ENCODE data around the gene MAP1S. TPM values are rescaled to one million over a fixed set of nuclear protein-coding genes. Genes with fewer than 3 reads are reported as not detected.

The MAP1S gene
- polyA plus RNA-seq, 1 of the 3 experiments (the other 2 are of a cell fraction): 18.4 TPM

DNA sequence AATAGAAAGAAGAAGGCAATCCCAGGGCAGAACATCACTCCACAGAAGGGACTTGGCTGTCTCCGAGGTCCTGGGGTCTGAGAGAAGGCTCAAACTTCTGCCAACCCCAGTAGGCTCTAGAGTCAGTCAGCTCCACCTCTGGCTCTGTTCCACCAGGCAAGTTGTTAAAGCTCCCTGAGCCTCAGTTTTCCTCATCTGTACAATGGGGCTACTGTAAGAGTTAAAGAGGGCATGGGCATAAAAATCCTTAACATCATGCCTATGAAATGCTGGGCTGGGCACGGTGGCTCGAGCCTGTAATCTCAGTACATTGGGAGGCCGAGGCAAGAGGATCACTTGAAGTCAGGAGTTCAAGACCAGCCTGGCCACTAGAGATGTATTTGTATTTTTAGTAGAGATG is 36.2 kb upstream of the MAP1S start (continued):
- TF ChIP-seq, protein P1, sequence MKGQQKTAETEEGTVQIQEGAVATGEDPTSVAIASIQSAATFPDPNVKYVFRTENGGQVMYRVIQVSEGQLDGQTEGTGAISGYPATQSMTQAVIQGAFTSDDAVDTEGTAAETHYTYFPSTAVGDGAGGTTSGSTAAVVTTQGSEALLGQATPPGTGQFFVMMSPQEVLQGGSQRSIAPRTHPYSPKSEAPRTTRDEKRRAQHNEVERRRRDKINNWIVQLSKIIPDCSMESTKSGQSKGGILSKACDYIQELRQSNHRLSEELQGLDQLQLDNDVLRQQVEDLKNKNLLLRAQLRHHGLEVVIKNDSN (IDR thresholded peaks at IDR 0.05; ENCODE audit: borderline replicate concordance, low read depth): no peak

DNA sequence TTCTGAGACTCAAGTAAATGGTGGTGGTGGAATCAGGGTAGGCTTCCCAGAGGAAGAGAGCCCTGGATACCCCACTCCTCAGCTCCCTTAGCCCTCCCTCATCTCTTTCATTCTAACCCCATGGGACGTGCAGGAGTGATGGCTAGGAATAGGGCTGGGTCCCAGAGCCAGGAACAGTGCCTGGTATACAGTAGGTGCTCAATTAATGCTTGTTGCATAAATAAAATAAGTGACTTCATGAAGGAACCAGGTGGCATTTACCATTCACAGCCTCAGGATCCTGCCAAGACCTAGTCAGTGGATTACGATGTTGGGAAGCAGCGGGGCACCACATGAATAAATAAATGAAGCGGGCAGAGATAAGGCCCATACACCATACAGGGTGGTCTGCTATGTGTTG is 35.0 kb upstream of the MAP1S start:
- no peak overlapping the region for H3K4me3 ChIP-seq (ENCODE audit: low read depth in 2 of 2, low read length in 1 of 2)
- no peaks in the 10 kb centered on the region for H3F3A ChIP-seq (replicated peaks; ENCODE audit: insufficient read depth)
- ChIA-PET POLR2A (no interaction called here), CTCF (interaction anchor here (1.1 kb wide), 1 partner anchor 254 kb away, joined by 3 read pairs; no protein-coding TSS in a partner anchor)
- H3K9ac ChIP-seq: no peak overlapping the region
- no peaks in the 10 kb centered on the region; the same call in 1 of the 2 replicates for H4K20me1 ChIP-seq (ENCODE audit: insufficient read depth)
- no peak overlapping the region for H3K27ac ChIP-seq (ENCODE audit: low read depth in 2 of 2, low read length in 1 of 2)
- no peaks in the 10 kb centered on the region for H3K9me3 ChIP-seq
- peaks cover 12% of the 10 kb centered on the region; the same call in 1 of the 2 replicates for H3K27me3 ChIP-seq (ENCODE audit: insufficient read depth)
- WGBS (ENCODE audit: low lambda C conversion rate): 61% methylated on average over 4 of the region's 4 CpGs
- no peaks in the 10 kb centered on the region for H3K79me2 ChIP-seq (ENCODE audit: insufficient read depth)
- no peak overlapping the region for H2AFZ ChIP-seq (ENCODE audit: low read depth)
- H3K36me3 ChIP-seq (replicated peaks in 1 of 2; ENCODE audit: control insufficient read depth in 1 of 2, insufficient read depth in 2 of 2, low read length in 1 of 2): no peaks in the 10 kb centered on the region
- DNase-seq: no peak
- H3K9me2 ChIP-seq: no peaks in the 10 kb centered on the region
- no peak overlapping the region for H3K4me2 ChIP-seq
- TF ChIP-seq RCOR1 (IDR thresholded peaks at IDR 0.05; ENCODE audit: low read length) (no peak), YY1 (IDR thresholded peaks at IDR 0.05; ENCODE audit: low read depth) (no peak), GABPA (IDR thresholded peaks at IDR 0.05; ENCODE audit: low read depth) (no peak), RAD21 (IDR thresholded peaks at IDR 0.05; ENCODE audit: low read length) (no peak), SMC3 (IDR thresholded peaks at IDR 0.05; ENCODE audit: low read depth, low read length) (no peak), FOXJ3 (CRISPR knock-in tag; IDR thresholded peaks at IDR 0.05) (no peak), FOXM1 (IDR thresholded peaks at IDR 0.05; ENCODE audit: low read depth) (no peak), TCF12 (IDR thresholded peaks at IDR 0.05) (no peak), JUND (IDR thresholded peaks at IDR 0.05) (no peak), RXRA (IDR thresholded peaks at IDR 0.05; ENCODE audit: borderline replicate concordance, low read depth) (no peak), EZH2phosphoT487 (IDR thresholded peaks at IDR 0.05; ENCODE audit: borderline replicate concordance, low read depth) (no peak), MEF2A (IDR thresholded peaks at IDR 0.05; ENCODE audit: borderline replicate concordance, low read depth) (no peak)
- TF ChIP-seq, protein P2, sequence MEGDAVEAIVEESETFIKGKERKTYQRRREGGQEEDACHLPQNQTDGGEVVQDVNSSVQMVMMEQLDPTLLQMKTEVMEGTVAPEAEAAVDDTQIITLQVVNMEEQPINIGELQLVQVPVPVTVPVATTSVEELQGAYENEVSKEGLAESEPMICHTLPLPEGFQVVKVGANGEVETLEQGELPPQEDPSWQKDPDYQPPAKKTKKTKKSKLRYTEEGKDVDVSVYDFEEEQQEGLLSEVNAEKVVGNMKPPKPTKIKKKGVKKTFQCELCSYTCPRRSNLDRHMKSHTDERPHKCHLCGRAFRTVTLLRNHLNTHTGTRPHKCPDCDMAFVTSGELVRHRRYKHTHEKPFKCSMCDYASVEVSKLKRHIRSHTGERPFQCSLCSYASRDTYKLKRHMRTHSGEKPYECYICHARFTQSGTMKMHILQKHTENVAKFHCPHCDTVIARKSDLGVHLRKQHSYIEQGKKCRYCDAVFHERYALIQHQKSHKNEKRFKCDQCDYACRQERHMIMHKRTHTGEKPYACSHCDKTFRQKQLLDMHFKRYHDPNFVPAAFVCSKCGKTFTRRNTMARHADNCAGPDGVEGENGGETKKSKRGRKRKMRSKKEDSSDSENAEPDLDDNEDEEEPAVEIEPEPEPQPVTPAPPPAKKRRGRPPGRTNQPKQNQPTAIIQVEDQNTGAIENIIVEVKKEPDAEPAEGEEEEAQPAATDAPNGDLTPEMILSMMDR (IDR thresholded peaks at IDR 0.05): no peak
- TF ChIP-seq, protein P3, sequence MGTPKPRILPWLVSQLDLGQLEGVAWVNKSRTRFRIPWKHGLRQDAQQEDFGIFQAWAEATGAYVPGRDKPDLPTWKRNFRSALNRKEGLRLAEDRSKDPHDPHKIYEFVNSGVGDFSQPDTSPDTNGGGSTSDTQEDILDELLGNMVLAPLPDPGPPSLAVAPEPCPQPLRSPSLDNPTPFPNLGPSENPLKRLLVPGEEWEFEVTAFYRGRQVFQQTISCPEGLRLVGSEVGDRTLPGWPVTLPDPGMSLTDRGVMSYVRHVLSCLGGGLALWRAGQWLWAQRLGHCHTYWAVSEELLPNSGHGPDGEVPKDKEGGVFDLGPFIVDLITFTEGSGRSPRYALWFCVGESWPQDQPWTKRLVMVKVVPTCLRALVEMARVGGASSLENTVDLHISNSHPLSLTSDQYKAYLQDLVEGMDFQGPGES (IDR thresholded peaks at IDR 0.05; ENCODE audit: low read depth, low read length): no peak
- TF ChIP-seq, protein P4, sequence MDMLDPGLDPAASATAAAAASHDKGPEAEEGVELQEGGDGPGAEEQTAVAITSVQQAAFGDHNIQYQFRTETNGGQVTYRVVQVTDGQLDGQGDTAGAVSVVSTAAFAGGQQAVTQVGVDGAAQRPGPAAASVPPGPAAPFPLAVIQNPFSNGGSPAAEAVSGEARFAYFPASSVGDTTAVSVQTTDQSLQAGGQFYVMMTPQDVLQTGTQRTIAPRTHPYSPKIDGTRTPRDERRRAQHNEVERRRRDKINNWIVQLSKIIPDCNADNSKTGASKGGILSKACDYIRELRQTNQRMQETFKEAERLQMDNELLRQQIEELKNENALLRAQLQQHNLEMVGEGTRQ (IDR thresholded peaks at IDR 0.05; ENCODE audit: borderline replicate concordance, low read depth, low read length): no peak
- TF ChIP-seq, protein P1 (IDR thresholded peaks at IDR 0.05; ENCODE audit: borderline replicate concordance, low read depth): no peak
- TF ChIP-seq, protein P5, sequence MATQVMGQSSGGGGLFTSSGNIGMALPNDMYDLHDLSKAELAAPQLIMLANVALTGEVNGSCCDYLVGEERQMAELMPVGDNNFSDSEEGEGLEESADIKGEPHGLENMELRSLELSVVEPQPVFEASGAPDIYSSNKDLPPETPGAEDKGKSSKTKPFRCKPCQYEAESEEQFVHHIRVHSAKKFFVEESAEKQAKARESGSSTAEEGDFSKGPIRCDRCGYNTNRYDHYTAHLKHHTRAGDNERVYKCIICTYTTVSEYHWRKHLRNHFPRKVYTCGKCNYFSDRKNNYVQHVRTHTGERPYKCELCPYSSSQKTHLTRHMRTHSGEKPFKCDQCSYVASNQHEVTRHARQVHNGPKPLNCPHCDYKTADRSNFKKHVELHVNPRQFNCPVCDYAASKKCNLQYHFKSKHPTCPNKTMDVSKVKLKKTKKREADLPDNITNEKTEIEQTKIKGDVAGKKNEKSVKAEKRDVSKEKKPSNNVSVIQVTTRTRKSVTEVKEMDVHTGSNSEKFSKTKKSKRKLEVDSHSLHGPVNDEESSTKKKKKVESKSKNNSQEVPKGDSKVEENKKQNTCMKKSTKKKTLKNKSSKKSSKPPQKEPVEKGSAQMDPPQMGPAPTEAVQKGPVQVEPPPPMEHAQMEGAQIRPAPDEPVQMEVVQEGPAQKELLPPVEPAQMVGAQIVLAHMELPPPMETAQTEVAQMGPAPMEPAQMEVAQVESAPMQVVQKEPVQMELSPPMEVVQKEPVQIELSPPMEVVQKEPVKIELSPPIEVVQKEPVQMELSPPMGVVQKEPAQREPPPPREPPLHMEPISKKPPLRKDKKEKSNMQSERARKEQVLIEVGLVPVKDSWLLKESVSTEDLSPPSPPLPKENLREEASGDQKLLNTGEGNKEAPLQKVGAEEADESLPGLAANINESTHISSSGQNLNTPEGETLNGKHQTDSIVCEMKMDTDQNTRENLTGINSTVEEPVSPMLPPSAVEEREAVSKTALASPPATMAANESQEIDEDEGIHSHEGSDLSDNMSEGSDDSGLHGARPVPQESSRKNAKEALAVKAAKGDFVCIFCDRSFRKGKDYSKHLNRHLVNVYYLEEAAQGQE (IDR thresholded peaks at IDR 0.05; ENCODE audit: low read depth, low read length): no peak
- peaks cover 0 to 2% of the 10 kb centered on the region in 2 experiments; a peak in 1 of 4 replicates for H3K4me1 ChIP-seq (ENCODE audit: control insufficient read depth in 1 of 2, insufficient read depth in 2 of 2, low read depth in 1 of 2, low read length in 1 of 2)

All from SK-N-SH (cell line).